WERI-Rb-1 (cell line): ENCODE measurements around the gene POLA1.

Experiments
- DNase-seq: peaks from one replicate; pipeline ENCODE4 v3.0.0-alpha.2; 2020
- H3K27ac ChIP-seq: fragments of 250-450 bp; sonication (Bioruptor Pico); 2 replicates; pipeline ENCODE4 v1.5.1; 2020; ENCODE audit warnings: mild to moderate bottlenecking, moderate library complexity
- H3K27me3 ChIP-seq: fragments of 250-450 bp; sonication (Bioruptor Pico); 2 replicates; pipeline ENCODE4 v1.5.1; 2021; ENCODE audit warnings: mild to moderate bottlenecking, low read depth, moderate library complexity; ENCODE audit not compliant: insufficient read depth, severe bottlenecking
- H3K36me3 ChIP-seq: fragments of 250-450 bp; sonication (Bioruptor Pico); 2 replicates; pipeline ENCODE4 v1.5.1; 2020; ENCODE audit warnings: mild to moderate bottlenecking, moderate library complexity
- H3K4me3 ChIP-seq: 2 replicates; pipeline ENCODE4 v1.5.1; 2011; ENCODE audit warnings: low read depth, mild to moderate bottlenecking, control low read depth, low read length
- H3K9me3 ChIP-seq: fragments of 250-450 bp; sonication (Bioruptor Pico); 2 replicates; pipeline ENCODE4 v1.5.1; 2021; ENCODE audit warnings: mild to moderate bottlenecking, moderate library complexity; ENCODE audit not compliant: severe bottlenecking
- TF ChIP-seq, protein P1 (sequence below): IDR thresholded peaks from 2 replicates; pipeline ENCODE4 v1.5.1; 2011; ENCODE audit warnings: low read depth, mild to moderate bottlenecking, control low read depth, inconsistent platforms, low read length

Gene POLA1

GRCh38 chrX:24702362-24703184, 8.9 kb downstream of the POLA1 start:
- no peak overlapping the region for H3K27ac ChIP-seq
- no peak overlapping the region for H3K4me3 ChIP-seq
- peaks cover 28% of the 10 kb centered on the region for H3K36me3 ChIP-seq
- TF ChIP-seq, protein P1, sequence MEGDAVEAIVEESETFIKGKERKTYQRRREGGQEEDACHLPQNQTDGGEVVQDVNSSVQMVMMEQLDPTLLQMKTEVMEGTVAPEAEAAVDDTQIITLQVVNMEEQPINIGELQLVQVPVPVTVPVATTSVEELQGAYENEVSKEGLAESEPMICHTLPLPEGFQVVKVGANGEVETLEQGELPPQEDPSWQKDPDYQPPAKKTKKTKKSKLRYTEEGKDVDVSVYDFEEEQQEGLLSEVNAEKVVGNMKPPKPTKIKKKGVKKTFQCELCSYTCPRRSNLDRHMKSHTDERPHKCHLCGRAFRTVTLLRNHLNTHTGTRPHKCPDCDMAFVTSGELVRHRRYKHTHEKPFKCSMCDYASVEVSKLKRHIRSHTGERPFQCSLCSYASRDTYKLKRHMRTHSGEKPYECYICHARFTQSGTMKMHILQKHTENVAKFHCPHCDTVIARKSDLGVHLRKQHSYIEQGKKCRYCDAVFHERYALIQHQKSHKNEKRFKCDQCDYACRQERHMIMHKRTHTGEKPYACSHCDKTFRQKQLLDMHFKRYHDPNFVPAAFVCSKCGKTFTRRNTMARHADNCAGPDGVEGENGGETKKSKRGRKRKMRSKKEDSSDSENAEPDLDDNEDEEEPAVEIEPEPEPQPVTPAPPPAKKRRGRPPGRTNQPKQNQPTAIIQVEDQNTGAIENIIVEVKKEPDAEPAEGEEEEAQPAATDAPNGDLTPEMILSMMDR = no peak
- H3K9me3 ChIP-seq = no peaks in the 10 kb centered on the region
- no peak for DNase-seq
- H3K27me3 ChIP-seq = no peaks in the 10 kb centered on the region

GRCh38 chrX:24703185-24703494, 9.4 kb downstream of the POLA1 start:
- Histone ChIP-seq H3K4me3 (no peak overlapping the region), H3K27ac (no peak overlapping the region), H3K36me3 (peaks cover 33% of the 10 kb centered on the region), H3K27me3 (no peaks in the 10 kb centered on the region), H3K9me3 (no peaks in the 10 kb centered on the region)
- TF ChIP-seq, protein P1 = no peak
- no peak for DNase-seq

DNA sequence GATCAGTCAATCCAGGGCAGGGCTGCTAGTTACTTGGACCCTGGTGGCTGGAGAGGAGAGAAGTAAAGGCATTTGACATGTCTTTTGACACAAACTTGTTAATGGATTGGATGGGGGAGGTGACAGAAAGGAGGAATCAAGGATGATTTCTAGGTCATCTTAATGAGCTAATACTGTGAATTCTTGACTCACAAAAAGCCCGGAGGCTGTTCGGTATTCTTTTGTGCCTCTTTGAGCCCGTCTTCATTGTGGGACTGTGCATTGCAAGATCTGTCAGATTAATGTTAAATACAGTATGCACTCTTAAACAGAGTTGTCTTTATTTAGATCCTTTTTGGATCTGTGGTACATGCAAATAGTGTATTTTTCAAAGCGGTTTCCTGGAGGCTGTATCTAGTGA, 25.1 kb downstream of the POLA1 start:
- no peak for DNase-seq
- Histone ChIP-seq H3K27me3 (peaks cover 1% of the 10 kb centered on the region), H3K36me3 (peaks cover 25% of the 10 kb centered on the region), H3K27ac (no peak overlapping the region), H3K4me3 (no peak overlapping the region), H3K9me3 (no peaks in the 10 kb centered on the region)
- TF ChIP-seq, protein P1 = no peak

- H3K36me3 ChIP-seq = peaks cover 20% of the 10 kb centered on the region
- TF ChIP-seq, protein P1 = no peak
Measured at GRCh38 chrX:24720036-24720435, 26.3 kb downstream of the POLA1 start.

DNA sequence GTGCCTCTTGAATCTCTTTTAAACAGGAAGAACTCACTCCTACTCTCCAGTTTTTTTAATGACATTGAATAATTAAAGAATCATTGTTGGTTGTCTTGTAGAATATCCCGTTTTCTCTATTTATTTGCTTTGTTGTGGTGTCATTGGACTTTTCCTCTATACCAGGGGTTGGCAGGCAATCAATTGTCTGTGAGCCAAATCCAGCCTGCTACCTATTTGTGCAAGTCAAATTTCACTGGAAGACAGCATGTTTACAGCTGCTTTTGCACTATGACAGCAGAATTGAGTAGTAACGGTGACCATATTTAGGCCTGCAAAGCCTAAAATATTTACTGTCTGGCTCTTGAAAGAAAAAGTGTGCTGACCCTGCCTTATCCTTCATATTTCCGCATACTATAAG, 34.8 kb downstream of the POLA1 start:
- TF ChIP-seq, protein P1 = no peak
- Histone ChIP-seq H3K27ac (no peak overlapping the region), H3K27me3 (peaks cover 14% of the 10 kb centered on the region), H3K9me3 (no peaks in the 10 kb centered on the region), H3K4me3 (no peak overlapping the region), H3K36me3 (peaks cover 9% of the 10 kb centered on the region)
- no peak for DNase-seq

More at GRCh38 chrX:24720036-24720435, 26.3 kb downstream of the POLA1 start:
- no peak overlapping the region for H3K27ac ChIP-seq
- H3K27me3 ChIP-seq = peaks cover 5% of the 10 kb centered on the region
- no peak for DNase-seq
- no peaks in the 10 kb centered on the region for H3K9me3 ChIP-seq
- H3K4me3 ChIP-seq = no peak overlapping the region
